CD4-positive, alpha-beta T cell treated with Interleukin-4 for 4 hours (primary cell): ENCODE measurements around the gene TFG.

Experiments
- DNase-seq: peaks from one replicate; pipeline ENCODE4 v3.0.0-alpha.2; 2020

The TFG gene

DNA sequence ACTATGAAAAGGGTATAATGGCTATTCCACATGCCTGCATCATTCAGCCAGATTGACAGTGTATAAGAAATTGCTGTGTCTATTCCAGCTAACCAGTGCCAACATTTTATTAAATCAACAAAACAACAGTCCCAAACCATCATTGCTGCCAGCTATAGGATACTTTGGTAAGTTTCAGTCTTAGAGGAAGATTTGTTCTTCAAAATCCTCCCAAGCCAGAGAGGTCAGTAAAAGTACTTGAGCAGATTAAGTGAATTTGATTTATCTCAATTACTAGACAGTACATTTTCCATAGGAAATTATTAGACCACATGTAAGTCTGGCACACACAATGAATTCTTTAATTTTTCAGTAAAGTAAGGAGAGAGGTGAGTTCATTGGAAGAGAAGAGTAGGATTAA is 50.7 kb downstream of the TFG start:
- no peak for DNase-seq

DNA sequence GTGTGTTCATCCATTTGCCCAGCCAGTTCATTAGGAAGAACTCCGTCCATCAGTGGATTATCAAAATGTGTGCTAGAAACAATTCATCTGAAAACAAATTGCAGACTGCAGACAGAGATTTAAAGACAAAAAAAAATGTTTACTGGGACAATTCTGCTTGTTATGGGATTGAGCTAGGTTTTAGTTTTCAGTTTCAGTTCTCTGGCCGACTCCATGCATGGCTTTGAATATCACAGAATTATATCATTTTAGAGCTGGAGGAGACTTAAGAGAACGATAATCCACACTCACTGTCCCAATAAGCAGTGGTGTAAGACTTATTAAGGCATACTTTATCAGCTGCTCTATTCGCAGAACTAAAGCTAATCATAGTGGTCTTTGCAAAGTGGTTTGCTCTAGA is 51.1 kb downstream of the TFG start:
- no peak for DNase-seq

DNA sequence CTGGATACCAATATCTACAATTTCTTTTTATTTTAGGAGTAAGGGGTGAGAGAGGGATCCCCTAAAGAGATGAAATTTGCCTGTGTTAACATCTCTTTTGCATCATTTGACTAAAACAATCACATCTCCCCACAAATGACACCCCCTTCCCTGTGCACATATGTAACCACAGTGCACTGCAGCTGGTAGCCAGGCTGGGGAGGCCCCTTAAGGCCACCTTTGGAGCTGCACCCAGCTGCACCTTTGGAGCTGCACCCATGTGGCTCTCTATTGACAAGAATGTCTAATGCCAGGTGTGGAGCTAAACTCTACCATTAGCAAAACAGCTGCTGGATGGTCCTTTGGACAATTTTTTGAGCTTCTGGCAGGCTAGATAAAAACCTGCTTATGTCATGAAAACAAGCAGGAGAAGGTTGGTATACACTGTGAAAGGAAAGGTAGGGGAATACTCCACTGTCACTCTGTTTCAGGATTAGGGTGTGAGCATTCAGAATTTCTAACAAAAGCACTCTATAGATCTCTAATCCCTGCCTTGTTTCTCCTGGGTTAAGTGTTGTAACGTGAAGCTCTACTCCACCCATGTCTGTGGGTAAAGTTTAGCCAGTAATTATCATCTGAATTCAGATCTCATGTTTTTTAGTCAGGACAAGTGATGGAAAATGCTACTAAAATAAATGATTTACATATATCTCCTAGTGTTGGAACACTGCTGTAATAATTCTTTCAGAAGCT is 52.1 kb downstream of the TFG start:
- DNase-seq = no peak

DNA sequence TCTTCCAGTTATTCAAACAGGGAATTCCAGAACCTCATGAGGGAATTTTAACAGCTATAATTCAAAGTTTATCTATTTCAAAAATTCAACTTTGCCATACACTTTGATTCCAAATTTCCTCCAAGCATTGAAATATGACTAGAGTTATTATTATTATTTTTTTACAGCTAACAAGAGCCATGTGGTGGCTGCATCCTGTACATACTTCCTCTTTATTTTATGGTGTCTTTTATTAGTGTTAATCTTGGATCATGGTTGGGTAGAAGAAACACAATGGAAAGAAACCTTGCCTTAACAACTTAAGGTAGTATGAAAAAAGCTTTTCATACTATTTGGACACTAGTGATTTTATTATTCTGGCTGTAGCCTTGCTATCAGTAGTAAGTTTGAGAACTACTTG is 52.7 kb downstream of the TFG start:
- DNase-seq = no peak

DNA sequence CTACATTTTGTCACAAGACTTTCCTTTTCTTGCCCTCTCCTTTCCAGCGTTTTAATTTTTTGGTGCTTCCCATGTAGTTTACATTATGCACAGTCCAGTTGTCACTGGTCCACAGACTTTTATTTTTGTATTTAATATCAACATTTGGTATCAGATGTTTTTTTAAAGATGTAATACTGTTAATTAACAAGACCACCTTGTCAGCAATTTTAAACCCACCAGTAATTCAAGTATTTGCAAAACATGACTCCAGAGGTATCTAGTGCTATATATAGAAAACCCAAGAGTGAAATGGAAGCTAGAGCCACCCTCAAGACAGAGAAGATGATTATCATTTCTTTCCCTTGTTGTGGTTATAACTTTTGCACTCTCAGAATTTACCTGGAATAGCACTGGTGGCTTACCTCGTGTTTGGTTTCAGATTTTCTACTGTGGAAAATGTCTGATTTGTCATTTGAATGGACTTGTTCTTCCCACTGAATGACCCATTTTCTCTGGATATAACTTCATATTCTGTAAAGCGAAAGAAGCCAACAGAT is 56.2 kb downstream of the TFG start:
- DNase-seq = no peak

DNA sequence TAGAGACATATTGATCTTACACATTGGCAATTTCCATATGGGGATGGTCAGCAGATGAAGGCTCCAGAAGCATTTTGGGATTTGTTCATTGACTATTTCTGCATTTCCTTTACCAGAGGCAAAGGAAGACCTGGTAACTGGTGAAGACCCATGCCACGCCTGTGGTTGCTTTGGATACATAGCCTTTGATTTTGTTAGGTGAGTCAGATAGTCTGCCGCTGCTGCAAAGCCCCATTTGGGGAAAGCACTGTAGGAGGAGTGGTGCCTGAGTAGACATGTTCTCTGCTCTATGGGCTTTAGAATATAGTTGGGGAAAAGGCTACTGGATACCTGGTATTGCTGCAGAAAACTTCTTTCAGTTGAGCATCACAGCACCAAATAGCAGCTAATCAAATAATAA is 56.8 kb downstream of the TFG start:
- DNase-seq = no peak

DNA sequence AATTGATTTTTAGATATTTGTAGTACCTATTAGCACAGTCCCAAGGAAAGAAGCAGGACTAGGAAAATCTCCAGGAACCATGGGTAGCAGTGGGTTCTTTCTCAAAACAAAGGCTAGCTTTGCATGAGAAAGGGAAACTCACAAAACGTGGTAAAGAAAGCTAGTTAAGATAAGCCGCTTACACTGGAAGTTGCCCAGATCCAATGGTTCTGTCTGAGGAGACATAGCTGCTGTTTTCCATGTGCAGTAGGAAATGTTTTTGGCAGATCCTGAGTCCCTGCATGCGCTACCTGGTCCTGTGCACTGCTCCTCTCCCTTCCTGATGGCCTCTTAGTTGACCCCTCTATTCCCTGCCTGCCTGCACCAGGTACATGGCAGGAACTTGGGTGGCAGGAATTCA is 60.4 kb downstream of the TFG start:
- DNase-seq = no peak

DNA sequence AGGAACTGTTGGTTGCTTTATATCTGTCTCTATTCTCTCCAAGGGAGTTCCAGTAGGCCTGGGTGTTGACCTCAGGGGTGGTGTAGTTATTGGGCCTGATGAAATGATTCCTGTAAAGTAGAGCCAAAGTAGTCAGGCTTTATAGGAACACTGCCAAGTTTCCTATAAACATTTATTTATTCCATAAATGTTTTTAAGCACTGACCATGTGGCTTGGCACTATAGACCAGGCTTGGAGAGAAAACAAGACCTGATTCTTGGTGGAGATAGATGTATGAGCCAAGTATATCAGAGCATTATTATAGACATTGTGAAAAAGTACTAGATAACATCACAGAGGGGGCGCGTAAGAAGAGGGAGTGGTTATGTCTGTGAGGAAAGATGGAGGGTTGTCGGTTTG is 65.9 kb downstream of the TFG start:
- no peak for DNase-seq

DNA sequence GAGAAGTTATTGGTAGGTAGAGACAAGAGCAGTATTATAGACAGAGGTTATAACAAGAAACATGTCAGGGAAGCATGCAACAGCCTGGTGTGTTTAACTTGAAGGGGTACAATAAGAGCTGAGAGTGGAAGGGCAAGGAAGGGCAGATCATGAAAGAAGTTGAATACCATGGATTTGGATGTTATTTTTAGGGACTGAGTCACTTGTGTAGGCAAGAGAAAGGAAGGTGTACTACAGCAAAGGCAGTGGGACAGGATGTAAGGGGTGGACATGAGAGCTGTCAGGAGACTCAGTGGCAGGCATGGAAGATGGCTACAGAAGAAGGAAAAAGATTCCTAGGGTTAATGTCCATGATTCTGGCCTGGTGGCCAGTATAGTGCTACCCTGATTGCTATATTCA is 66.4 kb downstream of the TFG start:
- no peak for DNase-seq

DNA sequence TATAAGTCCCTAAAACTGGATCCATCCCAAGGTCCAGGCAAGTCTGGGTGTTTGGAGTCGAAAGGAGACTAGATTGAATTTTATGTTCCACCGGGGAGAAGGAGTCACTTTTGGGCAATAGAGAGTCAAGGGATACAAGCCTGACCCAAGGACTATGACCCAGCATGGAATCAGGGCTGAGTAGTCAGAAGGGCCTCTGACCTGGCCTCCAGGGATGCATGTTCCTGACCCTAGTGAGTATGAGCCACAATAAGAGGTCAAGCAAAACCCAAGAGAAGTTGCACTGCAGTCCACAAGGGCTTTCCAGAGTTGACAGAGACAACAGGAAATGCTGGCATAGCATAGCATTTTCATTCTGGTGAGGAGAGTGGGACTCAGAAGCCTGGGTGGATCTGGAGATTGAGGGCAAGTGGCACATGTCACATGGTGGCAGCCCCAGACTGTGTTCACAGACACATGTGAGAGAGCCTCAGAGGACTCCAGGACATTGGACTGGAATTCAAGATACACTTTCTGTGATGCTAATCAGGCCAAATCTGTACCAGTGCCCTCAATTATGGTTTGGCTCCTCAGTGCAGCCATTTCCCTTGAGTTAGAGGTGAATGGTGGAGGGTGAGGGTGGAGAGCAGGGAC is 66.9 kb downstream of the TFG start:
- no peak for DNase-seq

DNA sequence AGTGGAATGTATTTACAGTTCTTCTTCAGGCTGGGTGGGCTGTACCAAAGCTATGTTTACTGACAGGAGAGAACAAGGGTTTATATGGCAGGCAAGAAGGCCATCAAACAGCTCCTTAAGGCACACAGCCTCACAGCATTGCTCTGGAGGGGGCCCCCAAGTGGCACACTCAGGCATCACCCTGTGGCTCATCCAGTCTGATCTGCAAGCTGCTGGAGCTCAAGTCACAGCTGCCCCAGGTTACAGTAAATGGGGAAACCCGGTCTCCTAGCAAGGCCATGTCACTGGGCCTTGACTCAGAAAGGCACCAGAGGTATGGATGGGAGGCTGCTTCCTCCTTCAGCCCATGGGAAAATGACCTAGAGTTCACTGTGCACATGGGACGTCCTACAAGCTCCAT is 67.5 kb downstream of the TFG start:
- DNase-seq = no peak

DNA sequence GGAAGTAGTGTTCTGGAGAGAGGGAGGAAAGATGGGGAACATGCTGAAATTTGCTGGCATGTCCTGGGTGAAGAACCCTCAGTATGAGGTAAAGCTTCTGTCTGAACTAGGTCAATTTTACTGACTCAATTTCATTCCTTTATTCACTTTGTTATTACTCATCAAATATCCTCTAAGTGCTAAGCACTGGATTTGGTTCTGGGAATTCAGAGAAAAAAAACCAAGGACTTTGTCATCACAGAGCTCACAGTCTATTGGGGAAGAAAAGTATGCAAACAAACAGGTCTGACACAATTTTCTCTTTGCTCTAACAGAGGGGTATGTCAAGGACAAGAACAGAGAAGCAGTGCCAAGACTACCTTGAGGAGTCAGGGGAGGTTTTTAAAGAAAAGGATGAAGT is 68.0 kb downstream of the TFG start:
- no peak for DNase-seq

DNA sequence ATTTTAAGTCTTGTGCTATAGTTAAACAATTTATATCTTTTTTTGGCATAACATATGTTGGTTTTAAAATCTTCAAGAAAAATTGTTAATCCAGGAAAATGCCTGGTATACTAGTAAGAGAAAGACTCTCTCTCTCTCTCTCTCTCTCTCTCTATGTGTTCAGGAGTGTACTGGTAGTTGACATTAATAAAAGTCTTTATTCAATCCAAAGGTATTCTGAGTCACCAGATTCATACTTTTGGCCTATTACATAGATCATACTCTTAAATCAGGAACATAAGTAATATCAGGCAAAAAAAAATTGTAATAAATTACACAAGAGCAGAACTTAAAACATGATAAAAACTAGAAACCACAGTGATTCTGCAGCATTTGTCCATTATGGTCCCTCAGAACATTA is 70.2 kb downstream of the TFG start:
- no peak for DNase-seq

DNA sequence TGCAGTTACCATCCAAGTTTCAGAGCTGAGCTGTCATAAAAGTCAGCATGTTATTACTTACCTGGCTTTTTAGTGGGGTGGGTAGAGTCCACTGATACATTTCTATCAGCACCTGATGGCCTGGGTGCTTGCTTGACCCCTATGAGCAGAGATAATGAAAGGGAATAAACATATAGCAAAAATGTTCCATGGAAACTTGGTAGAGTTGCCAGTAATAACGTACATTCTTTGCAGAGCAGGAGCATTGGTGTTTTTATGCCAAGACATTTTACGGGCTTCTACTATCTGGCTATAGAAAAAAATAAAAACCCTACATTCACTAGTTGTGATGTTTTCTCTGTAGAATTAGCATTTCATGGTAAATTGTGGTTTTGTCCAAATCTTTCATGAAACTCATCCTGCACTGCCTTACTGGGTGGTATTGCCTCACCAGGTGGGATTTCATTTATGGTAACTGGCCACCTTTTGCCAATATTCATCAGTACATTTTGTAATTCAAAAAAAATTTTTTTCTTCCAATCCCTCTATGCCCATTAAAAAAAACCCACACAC is 70.9 kb downstream of the TFG start:
- DNase-seq = no peak

DNA sequence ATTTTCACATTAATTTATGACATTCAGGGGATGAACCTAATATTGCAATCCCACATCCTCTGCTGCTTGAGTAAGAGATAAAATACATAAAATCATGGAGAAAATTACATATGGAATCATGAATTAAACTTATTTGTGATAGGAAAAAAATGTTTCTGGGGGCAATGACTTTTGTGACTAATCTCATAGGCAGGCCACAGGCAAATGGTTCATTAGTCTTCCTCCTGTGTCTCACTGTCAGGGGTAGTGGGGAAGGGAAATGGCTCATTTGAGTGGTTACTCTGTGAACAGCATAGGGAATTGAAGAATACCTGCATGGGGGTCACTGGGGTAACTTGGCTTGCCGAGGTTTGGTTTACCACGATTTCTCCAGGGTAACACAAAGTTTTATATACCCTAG is 72.0 kb downstream of the TFG start:
- DNase-seq = no peak

DNA sequence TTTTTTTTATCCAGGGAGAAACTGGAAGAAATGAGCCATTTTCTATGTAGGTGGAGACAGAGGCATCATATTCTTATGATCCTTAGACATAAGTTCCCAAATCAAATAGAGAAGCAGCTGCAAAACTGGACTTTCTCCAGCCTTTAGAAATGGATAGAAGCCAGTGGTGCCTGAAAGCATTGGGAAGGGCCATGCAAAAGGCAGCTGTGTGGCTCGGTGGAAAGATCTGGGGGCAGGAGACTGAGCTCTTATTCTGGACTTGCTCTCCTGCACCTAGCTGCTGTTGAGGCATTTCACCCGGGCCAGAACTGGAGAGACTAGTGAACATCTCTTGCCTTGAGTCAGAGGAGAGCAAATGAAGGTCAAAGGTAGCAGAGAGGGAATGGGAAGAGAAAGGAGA is 73.1 kb downstream of the TFG start:
- no peak for DNase-seq

DNA sequence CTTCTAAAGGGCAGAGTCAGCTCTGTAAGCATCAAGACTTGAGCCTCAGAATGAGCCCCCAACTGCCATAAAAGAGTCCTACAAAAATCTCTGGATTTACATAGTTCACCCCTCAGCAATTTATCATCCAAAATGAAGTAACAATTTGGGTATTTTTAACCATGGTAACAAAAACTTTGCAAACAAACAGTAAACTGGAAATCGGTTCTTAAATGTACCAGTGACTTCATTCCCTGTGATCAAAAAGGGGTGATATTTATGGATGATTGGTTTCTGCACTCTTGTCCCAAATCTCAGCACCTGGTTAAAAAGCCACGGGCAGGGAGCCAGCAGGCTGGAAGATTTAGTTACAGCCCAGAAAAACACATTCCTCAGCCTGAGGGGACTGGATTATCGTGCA is 73.6 kb downstream of the TFG start:
- no peak for DNase-seq

DNA sequence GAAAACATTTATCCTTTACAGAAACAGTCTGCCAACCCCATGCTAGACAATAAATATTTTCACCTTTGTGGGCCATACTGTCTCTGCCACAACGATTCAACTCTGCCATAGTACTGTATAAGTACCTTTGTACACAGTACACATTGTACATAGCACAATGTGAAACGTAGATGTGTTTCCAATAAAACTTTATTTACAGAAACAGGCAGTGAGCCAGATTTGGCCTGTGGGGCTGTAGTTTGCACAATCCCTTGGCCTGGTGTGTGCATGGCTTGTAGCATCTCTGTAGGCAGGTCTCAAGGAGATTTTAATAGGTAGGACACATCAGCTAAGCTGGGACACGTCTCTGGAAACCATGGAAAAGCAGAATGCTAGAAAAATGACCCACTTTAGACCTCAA is 74.3 kb downstream of the TFG start:
- no peak for DNase-seq

DNA sequence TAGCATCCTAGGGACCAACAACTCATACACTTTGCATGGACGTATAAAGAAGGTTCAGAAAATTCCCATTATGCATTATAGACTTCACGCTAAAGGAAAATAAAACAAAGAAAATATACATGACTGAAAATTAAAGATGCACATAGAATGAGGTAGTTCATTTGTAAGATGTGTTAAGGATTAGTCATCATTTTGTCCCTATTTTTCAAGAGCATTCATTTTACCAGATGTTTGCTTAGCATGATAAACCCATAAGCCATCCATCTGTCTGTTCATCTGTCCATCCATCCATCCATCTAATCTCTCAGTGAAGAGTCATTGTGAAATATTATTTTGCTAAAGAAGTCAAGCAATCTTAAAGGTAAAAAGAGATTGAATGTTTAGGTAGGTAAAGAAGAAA is 80.3 kb downstream of the TFG start:
- DNase-seq = no peak

DNA sequence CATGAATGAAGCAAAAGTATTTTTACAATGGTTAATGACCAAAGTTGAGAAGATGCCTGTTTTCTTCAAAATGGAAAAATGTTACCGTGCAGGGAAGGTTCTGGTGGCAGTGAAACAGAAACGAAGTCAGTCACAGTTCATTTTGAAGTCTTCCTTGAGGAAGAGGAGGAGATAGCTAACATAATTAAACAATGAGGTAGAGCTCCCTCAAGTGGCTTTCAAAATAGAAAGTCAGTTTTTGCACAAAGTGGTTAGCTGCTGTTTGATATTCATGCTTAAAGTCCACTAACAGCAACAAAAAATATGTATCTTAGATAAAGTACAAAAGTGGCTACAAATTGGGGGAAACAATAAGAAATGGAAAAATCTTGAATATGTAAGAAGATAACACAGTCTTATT is 87.3 kb downstream of the TFG start:
- no peak for DNase-seq

DNA sequence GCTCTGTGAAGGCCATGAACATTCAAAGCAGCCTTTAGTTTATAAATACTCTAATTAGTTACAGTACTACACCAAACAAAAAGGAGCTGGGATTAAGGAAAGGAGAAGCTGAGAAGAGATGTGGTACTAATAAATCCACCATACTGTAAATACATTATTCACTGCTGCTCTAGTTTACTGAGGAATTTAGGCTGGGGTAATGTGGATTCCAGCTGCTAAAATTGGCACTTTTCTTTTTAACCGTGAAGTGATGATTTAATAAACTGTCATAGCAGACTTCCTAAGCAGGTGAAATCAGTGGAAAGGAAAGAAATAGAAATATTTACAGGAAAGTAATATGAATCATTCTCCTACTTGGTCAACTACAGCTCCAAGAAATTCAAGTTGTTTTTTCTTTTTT is 88.7 kb downstream of the TFG start:
- DNase-seq = no peak
